ENCODE results near the gene SLC16A2. TPM values are rescaled to one million over a fixed set of nuclear protein-coding genes. Genes with fewer than 3 reads are reported as not detected.
"Not testable (repeated sequence)": the region's sequence is repeated elsewhere in the genome, so short reads cannot be mapped to it uniquely, and the experiment has no call there.

The SLC16A2 gene
- total RNA-seq, 2 experiments from 2014 or later = 0.36 TPM

DNA sequence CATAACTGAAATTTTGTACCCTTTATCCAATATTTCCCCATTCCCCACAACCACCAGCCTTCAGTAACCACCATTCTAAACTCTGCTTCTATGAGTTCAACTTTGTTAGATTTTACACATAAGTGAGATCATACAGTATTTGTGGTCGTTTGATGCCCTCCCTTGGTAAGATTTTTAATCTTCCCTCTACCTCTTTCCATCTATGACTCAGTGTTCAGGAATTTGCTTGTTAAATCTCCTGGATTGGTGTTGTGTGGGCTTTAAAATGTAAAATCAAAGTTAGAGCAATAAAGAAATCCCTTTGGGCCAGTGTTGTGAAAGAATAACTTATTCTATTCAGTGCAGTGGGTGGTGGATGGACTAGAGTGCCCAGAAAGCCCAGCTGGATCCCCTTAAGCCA is 37.4 kb downstream of the SLC16A2 start:
- CTCF ChIA-PET = no interaction called here

DNA sequence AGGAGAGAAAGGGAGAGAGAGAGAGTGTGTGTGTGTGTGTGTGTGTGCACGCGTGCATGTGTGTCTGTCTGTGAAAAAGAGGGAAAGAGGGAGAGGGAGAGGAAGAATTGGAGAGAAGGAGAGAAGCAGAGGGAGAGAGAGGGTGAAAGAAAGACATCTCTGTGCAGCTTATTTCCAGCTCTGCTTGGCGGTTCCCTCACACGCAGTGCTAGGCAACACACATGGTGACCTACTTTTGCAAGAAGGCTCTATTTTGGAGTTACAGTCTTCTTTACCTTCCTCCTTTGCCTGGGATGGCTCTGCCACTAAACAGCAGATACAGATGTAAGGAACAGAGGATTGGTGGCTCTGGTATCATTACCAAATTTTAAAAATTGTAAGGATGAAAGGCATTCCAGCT is 40.1 kb downstream of the SLC16A2 start:
- Mint-ChIP-seq H3K27me3 (no peaks in the 10 kb centered on the region), H3K36me3 (ENCODE audit: low read depth) (no peaks in the 10 kb centered on the region)
- POLR2A ChIA-PET = no interaction called here

More for the DNA sequence above, 37.4 kb downstream of the SLC16A2 start:
- no peak overlapping the region for H3K27ac Mint-ChIP-seq
- POLR2A ChIA-PET = no interaction called here
- H3K9me3 Mint-ChIP-seq = no peaks in the 10 kb centered on the region
- TF ChIP-seq, protein P1, sequence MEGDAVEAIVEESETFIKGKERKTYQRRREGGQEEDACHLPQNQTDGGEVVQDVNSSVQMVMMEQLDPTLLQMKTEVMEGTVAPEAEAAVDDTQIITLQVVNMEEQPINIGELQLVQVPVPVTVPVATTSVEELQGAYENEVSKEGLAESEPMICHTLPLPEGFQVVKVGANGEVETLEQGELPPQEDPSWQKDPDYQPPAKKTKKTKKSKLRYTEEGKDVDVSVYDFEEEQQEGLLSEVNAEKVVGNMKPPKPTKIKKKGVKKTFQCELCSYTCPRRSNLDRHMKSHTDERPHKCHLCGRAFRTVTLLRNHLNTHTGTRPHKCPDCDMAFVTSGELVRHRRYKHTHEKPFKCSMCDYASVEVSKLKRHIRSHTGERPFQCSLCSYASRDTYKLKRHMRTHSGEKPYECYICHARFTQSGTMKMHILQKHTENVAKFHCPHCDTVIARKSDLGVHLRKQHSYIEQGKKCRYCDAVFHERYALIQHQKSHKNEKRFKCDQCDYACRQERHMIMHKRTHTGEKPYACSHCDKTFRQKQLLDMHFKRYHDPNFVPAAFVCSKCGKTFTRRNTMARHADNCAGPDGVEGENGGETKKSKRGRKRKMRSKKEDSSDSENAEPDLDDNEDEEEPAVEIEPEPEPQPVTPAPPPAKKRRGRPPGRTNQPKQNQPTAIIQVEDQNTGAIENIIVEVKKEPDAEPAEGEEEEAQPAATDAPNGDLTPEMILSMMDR (IDR thresholded peaks at IDR 0.05) = no peak
- no peak overlapping the region for H3K4me3 Mint-ChIP-seq
- H3K27me3 Mint-ChIP-seq = no peaks in the 10 kb centered on the region
- DNase-seq = no peak
- no peak for ATAC-seq
- intact Hi-C loops (cut with micrococcal nuclease) = no loop called here
- no peaks in the 10 kb centered on the region for H3K36me3 Mint-ChIP-seq (ENCODE audit: low read depth)
- H3K4me1 Mint-ChIP-seq (ENCODE audit: low read depth) = no peaks in the 10 kb centered on the region

DNA sequence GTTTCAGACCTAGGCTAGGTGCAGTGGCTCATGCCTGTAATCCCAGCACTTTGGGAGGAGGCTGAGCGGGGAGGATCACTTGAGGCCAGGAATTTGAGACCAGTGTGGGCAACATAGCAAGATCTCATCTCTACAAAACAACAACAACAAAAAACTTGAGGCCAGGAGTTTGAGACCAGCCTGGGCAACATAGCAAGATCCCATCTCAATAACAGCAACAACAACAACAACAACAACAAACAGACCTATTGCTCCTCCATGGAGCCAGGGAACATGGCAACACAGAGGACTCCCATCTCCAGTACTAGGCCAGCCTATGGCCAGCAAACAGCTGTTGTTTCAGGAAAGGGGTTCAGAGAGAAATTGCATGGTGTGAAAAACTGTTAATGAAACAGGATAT is 43.4 kb downstream of the SLC16A2 start:
- CTCF ChIA-PET = no interaction called here
- Mint-ChIP-seq H3K4me3 (no peak overlapping the region), H3K36me3 (ENCODE audit: low read depth) (no peaks in the 10 kb centered on the region), H3K9me3 (no peaks in the 10 kb centered on the region), H3K4me1 (ENCODE audit: low read depth) (no peaks in the 10 kb centered on the region), H3K27ac (no peak overlapping the region), H3K27me3 (no peaks in the 10 kb centered on the region)
- DNase-seq = no peak
- no peak for ATAC-seq
- intact Hi-C loops (cut with micrococcal nuclease) = no loop called here
- POLR2A ChIA-PET = no interaction called here
- TF ChIP-seq, protein P1 (IDR thresholded peaks at IDR 0.05) = no peak

More for the DNA sequence above, 40.1 kb downstream of the SLC16A2 start:
- TF ChIP-seq, protein P1 (IDR thresholded peaks at IDR 0.05) = no peak
- CTCF ChIA-PET = no interaction called here
- no peaks in the 10 kb centered on the region for H3K9me3 Mint-ChIP-seq
- ATAC-seq = no peak
- H3K4me3 Mint-ChIP-seq = no peak overlapping the region
- intact Hi-C loops (cut with micrococcal nuclease) = no loop called here
- H3K4me1 Mint-ChIP-seq (ENCODE audit: low read depth) = no peaks in the 10 kb centered on the region
- H3K27ac Mint-ChIP-seq = no peak overlapping the region
- no peak for DNase-seq

DNA sequence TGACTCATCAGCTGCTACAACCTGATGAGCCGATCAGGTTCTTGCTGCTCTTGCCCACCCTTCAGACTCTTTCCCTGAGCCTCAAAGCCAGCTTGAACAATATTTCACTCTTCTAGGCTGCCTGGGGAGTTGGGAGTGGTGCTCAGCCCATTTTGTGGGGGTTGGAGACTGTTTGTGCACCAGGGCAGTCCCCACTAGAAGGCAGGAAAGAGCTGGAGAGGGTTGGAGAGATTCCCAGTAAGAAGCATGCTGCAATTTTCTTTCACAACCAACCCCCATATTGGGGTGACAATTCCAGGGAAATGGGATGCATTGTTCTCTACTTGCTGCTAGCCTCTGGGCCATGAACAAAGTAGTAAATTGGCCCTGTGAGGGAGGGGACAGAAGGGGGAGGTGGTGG is 44.1 kb downstream of the SLC16A2 start:
- ATAC-seq (no peak), DNase-seq (no peak)
- TF ChIP-seq, protein P1 (IDR thresholded peaks at IDR 0.05) = no peak
- Mint-ChIP-seq H3K27me3 (no peaks in the 10 kb centered on the region), H3K4me3 (no peak overlapping the region), H3K27ac (no peak overlapping the region), H3K4me1 (ENCODE audit: low read depth) (no peaks in the 10 kb centered on the region), H3K9me3 (no peaks in the 10 kb centered on the region), H3K36me3 (ENCODE audit: low read depth) (no peaks in the 10 kb centered on the region)
- ChIA-PET POLR2A (no interaction called here), CTCF (no interaction called here)
- intact Hi-C loops (cut with micrococcal nuclease) = no loop called here

DNA sequence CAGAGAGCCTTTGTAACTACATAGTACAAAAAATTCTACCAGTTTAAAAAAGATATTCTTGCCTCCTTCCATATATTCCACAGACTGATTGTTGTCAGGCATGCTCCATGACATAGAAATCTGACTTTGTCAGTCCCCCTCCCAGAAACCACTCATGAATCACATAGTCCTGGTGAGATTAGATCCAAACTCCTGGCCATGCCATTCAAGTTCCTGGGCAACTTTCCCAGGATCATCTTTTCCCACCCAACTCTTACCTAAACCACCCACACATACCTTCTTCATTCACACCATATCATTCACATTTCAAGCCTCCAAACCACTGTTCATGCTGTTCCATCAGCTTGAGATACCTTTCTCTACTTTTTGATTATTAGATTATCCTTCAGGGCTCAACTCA is 46.4 kb downstream of the SLC16A2 start:
- no peaks in the 10 kb centered on the region for H3K27me3 Mint-ChIP-seq
- no peaks in the 10 kb centered on the region for H3K4me1 Mint-ChIP-seq (ENCODE audit: low read depth)
- TF ChIP-seq, protein P1 (IDR thresholded peaks at IDR 0.05) = no peak
- POLR2A ChIA-PET = no interaction called here
- intact Hi-C loops (cut with micrococcal nuclease) = no loop called here
- CTCF ChIA-PET = no interaction called here
- no peak for ATAC-seq
- no peak overlapping the region for H3K4me3 Mint-ChIP-seq
- no peak for DNase-seq
- no peaks in the 10 kb centered on the region for H3K36me3 Mint-ChIP-seq (ENCODE audit: low read depth)
- no peaks in the 10 kb centered on the region for H3K9me3 Mint-ChIP-seq
- H3K27ac Mint-ChIP-seq = no peak overlapping the region

DNA sequence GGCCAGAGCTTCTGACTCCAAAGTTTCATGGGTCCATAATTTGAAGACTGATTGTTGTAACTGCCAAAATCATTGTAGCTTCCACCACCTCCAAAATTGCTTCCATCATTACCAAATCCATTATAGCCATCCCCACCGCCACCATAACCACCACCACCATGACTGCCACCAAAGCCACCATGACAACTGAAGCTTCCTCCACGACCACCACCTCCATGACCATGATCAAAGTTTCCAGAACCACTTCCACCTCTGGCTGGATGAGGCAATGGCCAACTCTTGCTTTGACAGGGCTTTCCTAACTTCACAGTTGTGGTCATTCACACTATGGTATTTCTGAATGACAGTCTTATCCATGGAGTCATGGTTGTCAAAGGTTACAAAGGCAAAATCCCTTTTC is 51.8 kb downstream of the SLC16A2 start:
- H3K4me3 Mint-ChIP-seq; H3K27me3 Mint-ChIP-seq; intact Hi-C loops (cut with micrococcal nuclease); H3K36me3 Mint-ChIP-seq (ENCODE audit: low read depth); CTCF ChIA-PET; H3K9me3 Mint-ChIP-seq; POLR2A ChIA-PET; H3K4me1 Mint-ChIP-seq (ENCODE audit: low read depth); ATAC-seq; H3K27ac Mint-ChIP-seq; DNase-seq: not testable (repeated sequence)

Data from activated CD8-positive, alpha-beta T cell treated with anti-CD3 and anti-CD28 coated beads for 36 hours (primary cell).